Pancreas (tissue), 10 donors: ENCODE measurements around the gene TAF5. TPM values are rescaled to one million over a fixed set of nuclear protein-coding genes. Genes with fewer than 3 reads are reported as not detected.

Source experiments
- ATAC-seq, 4 donors: fragments of 200-7000 bp; cut with Tn5 transposase; one replicate each; pipeline versions ENCODE4 v1.8.0 to v1.9.1; 2020; ENCODE audit warnings: mild to moderate bottlenecking in 4 of 4, moderate library complexity in 4 of 4
- DNase-seq, 6 donors: peaks; one replicate each; pipeline ENCODE4 v3.0.0-alpha.2; 2020
- FAIRE-seq: peaks from 2 replicates; lab custom pipeline; 2012; peaks lifted over from hg19 to GRCh38; lab: Jason Lieb, UNC
- H3K27ac ChIP-seq, 4 donors: fragments of 200-600 bp; sonication (generic); 1 replicate in 3 of 4; 2 replicates in 1 of 4; pipeline versions ENCODE4 v1.5.0 to v1.8.0; 2020
- H3K27me3 ChIP-seq, 4 donors: fragments of 200-600 bp; one replicate each; pipeline ENCODE4 v1.8.0; 2021
- H3K36me3 ChIP-seq, 3 donors: fragments of 200-600 bp; sonication (generic) in 1 of 3; one replicate each; pipeline versions ENCODE4 v1.5.0 to v1.8.0; 2020 to 2021
- H3K4me1 ChIP-seq, 3 donors: fragments of 200-600 bp; one replicate each; pipeline ENCODE4 v1.8.0; 2021
- H3K4me3 ChIP-seq, 4 donors: fragments of 200-600 bp; sonication (generic) in 2 of 4; one replicate each; pipeline versions ENCODE4 v1.5.0 to v1.8.0; 2020 to 2021
- H3K9me3 ChIP-seq, 4 donors: fragments of 200-600 bp; one replicate each; pipeline ENCODE4 v1.8.0; 2021
- WGBS, 2 donors: extraction: QIAGEN DNeasy Blood & Tissue Kit; methylation state at CpG; one replicate each; pipeline ENCODE4 v1.1.7; 2013; 5-methylcytosine and 5-hydroxymethylcytosine counted together
- intact Hi-C, 3 donors: fragments of 100-400 bp; cut with DNase I; formaldehyde crosslinking; loops; one replicate each; pipeline versions ENCODE4 v1.11.1 to v1.14.2; 2022
- polyA plus RNA-seq, 2 donors: library from polyadenylated mRNA; stranded (reverse); fragments of 200-250 nt; gene quantifications; one replicate each; pipeline ENCODE4 v1.2.3, GENCODE V29; 2013
- total RNA-seq, 6 donors: library from RNA; stranded (reverse); fragmentation: NEBNext Ultra II Directional in 4 of 6; extraction: Animal tissue kit (Norgen Biotek cat#: 25700) in 4 of 6; gene quantifications; one replicate each; pipeline versions ENCODE4 v1.2.1 to v1.2.4, GENCODE V29; 2021 to 2023
- TF ChIP-seq, protein P1 (sequence below), 4 donors: fragments of 200-600 bp; sonication (generic) in 3 of 4; IDR thresholded peaks; one replicate each; pipeline versions ENCODE4 v1.5.0 to v1.8.0; 2021; ENCODE audit warnings: antibody characterized with exemption in 4 of 4
- donor health status: healthy with polysubstance abuse.
- donor health status: DM: no; HTN: no; CAD: no; lungs with moderate emphysema.
- donor health status: DM: no; HTN: no; CAD: no.
- donor health status: control.
- donor health status: control.
- donor health status: Bipolar disorder and iron deficiency.
- donor health status: DM: yes; HTN: yes; CAD: no.
- donor health status: DM: no; HTN: no; CAD: no.
- donor health status: DM: no; HTN: no; CAD: no.
- donor health status: DM: yes; HTN: yes; CAD: no.

The TAF5 gene
- total and polyA plus RNA-seq, 8 donors: 1.3 to 2.6 (median 1.9) TPM

DNA sequence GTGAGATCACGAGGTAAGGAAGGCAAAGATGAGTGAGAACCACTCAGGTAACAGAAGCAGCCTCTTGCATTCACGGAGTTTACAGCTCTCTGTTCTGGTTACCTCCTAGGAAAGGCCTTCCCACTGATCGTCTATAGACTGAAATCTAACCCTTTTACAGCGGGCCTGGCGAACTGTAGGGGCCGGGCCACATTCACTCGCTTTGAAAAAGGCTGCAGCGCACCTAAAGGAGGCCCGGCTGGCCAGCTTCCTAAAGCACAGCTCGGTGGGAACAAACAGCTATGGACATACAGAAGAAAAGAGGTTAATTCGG is 27.9 kb downstream of the TAF5 start:
- ATAC-seq: peak in 2 of 4 donors; percentile 37 to 41
- no peak for FAIRE-seq
- peaks cover 15 to 25% (median 15%) of the 10 kb centered on the region in 3 donors for H3K4me1 ChIP-seq
- TF ChIP-seq, protein P1, sequence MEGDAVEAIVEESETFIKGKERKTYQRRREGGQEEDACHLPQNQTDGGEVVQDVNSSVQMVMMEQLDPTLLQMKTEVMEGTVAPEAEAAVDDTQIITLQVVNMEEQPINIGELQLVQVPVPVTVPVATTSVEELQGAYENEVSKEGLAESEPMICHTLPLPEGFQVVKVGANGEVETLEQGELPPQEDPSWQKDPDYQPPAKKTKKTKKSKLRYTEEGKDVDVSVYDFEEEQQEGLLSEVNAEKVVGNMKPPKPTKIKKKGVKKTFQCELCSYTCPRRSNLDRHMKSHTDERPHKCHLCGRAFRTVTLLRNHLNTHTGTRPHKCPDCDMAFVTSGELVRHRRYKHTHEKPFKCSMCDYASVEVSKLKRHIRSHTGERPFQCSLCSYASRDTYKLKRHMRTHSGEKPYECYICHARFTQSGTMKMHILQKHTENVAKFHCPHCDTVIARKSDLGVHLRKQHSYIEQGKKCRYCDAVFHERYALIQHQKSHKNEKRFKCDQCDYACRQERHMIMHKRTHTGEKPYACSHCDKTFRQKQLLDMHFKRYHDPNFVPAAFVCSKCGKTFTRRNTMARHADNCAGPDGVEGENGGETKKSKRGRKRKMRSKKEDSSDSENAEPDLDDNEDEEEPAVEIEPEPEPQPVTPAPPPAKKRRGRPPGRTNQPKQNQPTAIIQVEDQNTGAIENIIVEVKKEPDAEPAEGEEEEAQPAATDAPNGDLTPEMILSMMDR (IDR thresholded peaks at IDR 0.05): no peak
- H3K36me3 ChIP-seq: peaks cover 0 to 30% (median 12%) of the 10 kb centered on the region in 3 donors
- H3K4me3 ChIP-seq: peak overlapping the region; percentile 66 to 92 (median 78)
- no peaks in the 10 kb centered on the region for H3K9me3 ChIP-seq
- 0 to 1% methylated on average over 11 of the region's 11 CpGs for WGBS, 2 donors
- intact Hi-C loops: no loop called here
- peak overlapping the region; percentile 36 to 82 (median 69) for H3K27ac ChIP-seq
- no peaks in the 10 kb centered on the region for H3K27me3 ChIP-seq
- peak in 1 of 6 donors; percentile 27 for DNase-seq

DNA sequence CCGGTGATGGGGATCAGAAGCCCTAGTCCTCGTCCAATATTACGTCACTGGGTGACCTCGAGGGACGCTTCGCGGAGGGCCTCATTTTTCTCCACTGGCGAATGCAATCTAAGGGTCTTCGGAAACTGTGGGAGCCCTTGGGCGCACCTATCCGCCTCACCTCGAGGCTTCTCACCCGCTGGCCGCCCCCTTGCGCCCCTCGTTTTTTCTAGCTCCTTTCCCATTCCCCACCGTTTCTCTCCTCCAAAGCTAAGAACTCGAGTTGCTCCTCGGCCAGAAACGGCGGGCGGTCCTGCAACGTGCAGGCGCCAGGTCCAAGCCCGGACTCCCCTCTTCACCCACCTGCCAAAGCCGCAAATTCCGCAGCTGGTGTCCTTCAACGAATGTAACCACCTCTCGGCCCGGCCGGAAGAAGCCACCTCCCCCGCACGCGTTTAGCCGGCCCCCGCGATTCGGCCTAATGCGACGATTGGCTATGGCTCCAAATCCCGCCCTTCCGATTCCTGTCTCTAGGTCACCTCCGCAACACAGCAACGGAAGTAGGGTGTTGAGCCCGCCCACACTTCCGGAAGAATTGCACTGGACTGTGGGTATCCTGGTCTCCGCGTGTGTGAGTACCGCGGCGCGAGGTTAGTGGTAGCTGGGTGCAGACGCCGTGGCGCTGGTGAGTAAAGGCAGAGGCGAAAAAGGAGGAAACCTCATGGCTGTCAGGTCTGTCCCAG is 28.5 kb downstream of the TAF5 start, which contains the start of the genes ATP5MK and PDCD11:
Gene ATP5MK, minus strand, starts transcription at position 409 of the 722 bp plus-strand sequence. CDS start 4,018 bp downstream, outside the sequence.
Gene PDCD11, plus strand, starts transcription at position 560 of the 722 bp plus-strand sequence. CDS start 1,801 bp downstream, outside the sequence.
- Histone ChIP-seq H3K36me3 (peaks cover 0 to 27% (median 12%) of the 10 kb centered on the region in 3 donors), H3K27me3 (no peaks in the 10 kb centered on the region), H3K9me3 (no peaks in the 10 kb centered on the region), H3K27ac (peak within 1 kb of the TSS; percentile 36 to 82 (median 69)), H3K4me1 (peaks cover 15 to 25% (median 15%) of the 10 kb centered on the region in 3 donors), H3K4me3 (peak within 1 kb of the TSS; percentile 66 to 92 (median 78))
- ATAC-seq (peak; percentile 96 to 100 (median 98)), FAIRE-seq (peak; percentile 94), DNase-seq (peak; percentile 94 to 98 (median 97))
- WGBS, 2 donors: 0 to 1% methylated on average over 56 of the region's 56 CpGs
- intact Hi-C loops: no loop called here
- TF ChIP-seq, protein P1 (IDR thresholded peaks at IDR 0.05): no peak

DNA sequence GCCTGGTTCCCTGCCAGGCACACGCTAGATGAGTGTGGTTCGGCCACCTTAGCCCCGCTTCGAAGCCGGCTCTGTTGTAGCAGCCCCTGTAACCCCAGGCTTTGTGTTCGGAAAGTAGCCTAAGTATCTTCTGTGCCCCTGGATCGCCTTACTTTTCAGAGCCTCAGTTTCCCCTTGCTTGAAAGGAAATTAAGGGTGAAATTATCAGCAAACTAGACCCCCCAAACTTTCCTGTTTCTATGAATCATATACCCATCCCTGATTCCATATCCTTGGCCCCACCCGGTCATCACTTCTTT is 29.0 kb downstream of the TAF5 start:
- Histone ChIP-seq H3K4me1 (peaks cover 15 to 25% (median 15%) of the 10 kb centered on the region in 3 donors), H3K9me3 (no peaks in the 10 kb centered on the region), H3K27me3 (no peaks in the 10 kb centered on the region), H3K4me3 (peak overlapping the region; percentile 66 to 92 (median 78)), H3K36me3 (peaks cover 0 to 22% (median 12%) of the 10 kb centered on the region in 3 donors), H3K27ac (peak overlapping the region in 1 of 4 donors; percentile 25)
- TF ChIP-seq, protein P1 (IDR thresholded peaks at IDR 0.05): no peak
- ATAC-seq (no peak), FAIRE-seq (no peak), DNase-seq (no peak)
- intact Hi-C loops: no loop called here
- WGBS, 2 donors: 1 to 2% methylated on average over 8 of the region's 8 CpGs

DNA sequence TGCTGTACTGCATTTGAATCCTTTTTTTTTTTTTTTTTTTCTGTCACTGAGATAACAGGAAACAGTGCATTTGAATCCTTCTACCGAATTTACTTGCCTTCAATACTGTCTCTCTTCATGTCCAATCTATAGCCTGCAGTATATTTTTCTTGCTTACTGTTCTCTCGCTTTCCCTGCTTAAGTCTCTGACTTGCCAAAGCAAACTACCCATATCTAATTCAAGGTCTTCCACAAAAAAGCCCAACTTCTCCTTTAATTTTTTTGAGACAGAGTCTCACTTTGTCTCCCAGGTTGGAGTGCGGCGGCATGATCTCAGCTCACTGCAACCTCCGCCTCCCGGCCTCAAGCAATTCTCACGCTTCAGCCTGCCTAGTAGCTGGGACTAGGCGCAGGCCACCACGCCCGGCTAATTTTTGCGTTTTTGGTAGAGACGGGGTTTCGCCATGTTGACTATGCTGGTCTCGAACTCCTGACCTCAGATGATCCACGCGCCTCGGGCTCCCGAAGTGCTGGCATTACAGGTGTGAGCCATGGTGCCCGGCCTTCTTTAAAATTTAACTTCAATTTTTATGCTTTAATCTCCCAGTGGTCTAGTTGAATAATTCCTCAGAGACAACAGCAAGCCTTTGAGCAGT is 29.5 kb downstream of the TAF5 start:
- Histone ChIP-seq H3K9me3 (no peaks in the 10 kb centered on the region), H3K4me1 (peaks cover 15 to 25% (median 15%) of the 10 kb centered on the region in 3 donors), H3K27ac (no peak overlapping the region), H3K4me3 (peak overlapping the region; percentile 66 to 92 (median 78)), H3K36me3 (peaks cover 0 to 23% (median 12%) of the 10 kb centered on the region in 3 donors), H3K27me3 (no peaks in the 10 kb centered on the region)
- no peak for ATAC-seq
- TF ChIP-seq, protein P1 (IDR thresholded peaks at IDR 0.05): no peak
- intact Hi-C loops: no loop called here
- 23 to 25% methylated on average over 19 of the region's 19 CpGs for WGBS, 2 donors
- no peak for FAIRE-seq
- peak in 1 of 6 donors; percentile 15 for DNase-seq
